GM23248 (cell line): ENCODE measurements around the gene CALML6. TPM values are rescaled to one million over a fixed set of nuclear protein-coding genes. Genes with fewer than 3 reads are reported as not detected.

Experiments
- DNase-seq: peaks from one replicate; pipeline ENCODE4 v3.0.0-alpha.2; 2015
- H2AFZ ChIP-seq: fragments of 200-600 bp; sonication (generic); 2 replicates; pipeline ENCODE4 v1.6.1; 2016; ENCODE audit warnings: antibody characterized with exemption
- H3F3A ChIP-seq: fragments of 200-600 bp; sonication (generic); 2 replicates; pipeline ENCODE4 v1.6.1; 2016; ENCODE audit warnings: mild to moderate bottlenecking, antibody characterized with exemption, mixed run types; ENCODE audit not compliant: insufficient read depth
- H3K27ac ChIP-seq: fragments of 200-600 bp; sonication (generic); 2 replicates; pipeline ENCODE4 v1.5.1; 2016; ENCODE audit warnings: mild to moderate bottlenecking
- H3K27me3 ChIP-seq: fragments of 200-600 bp; sonication (generic); replicated peaks from 2 replicates; pipeline ENCODE4 v1.6.1; 2016; ENCODE audit warnings: mild to moderate bottlenecking; ENCODE audit not compliant: insufficient read depth
- H3K36me3 ChIP-seq: fragments of 200-600 bp; sonication (generic); 2 replicates; pipeline ENCODE4 v1.6.1; 2016; ENCODE audit warnings: low read depth, mild to moderate bottlenecking
- H3K4me1 ChIP-seq: fragments of 200-600 bp; sonication (generic); 2 replicates; pipeline ENCODE4 v1.6.1; 2016; ENCODE audit warnings: mild to moderate bottlenecking; ENCODE audit not compliant: insufficient read depth
- H3K4me2 ChIP-seq: fragments of 200-600 bp; sonication (generic); one replicate; pipeline ENCODE4 v1.6.1; 2016; ENCODE audit warnings: mild to moderate bottlenecking; ENCODE audit not compliant: unreplicated experiment
- H3K4me3 ChIP-seq: fragments of 200-600 bp; sonication (generic); 2 replicates; pipeline ENCODE4 v1.5.1; 2016; ENCODE audit warnings: mild to moderate bottlenecking
- H3K79me2 ChIP-seq: fragments of 200-600 bp; sonication (generic); 2 replicates; pipeline ENCODE4 v1.6.1; 2016; ENCODE audit warnings: mild to moderate bottlenecking; ENCODE audit not compliant: insufficient read depth
- H3K9ac ChIP-seq: fragments of 200-600 bp; sonication (generic); 2 replicates; pipeline ENCODE4 v1.6.1; 2016; ENCODE audit warnings: mild to moderate bottlenecking
- H3K9me2 ChIP-seq: fragments of 200-600 bp; sonication (generic); 2 replicates; pipeline ENCODE4 v1.6.1; 2016; ENCODE audit warnings: mixed run types, mild to moderate bottlenecking, moderate library complexity; ENCODE audit not compliant: insufficient read depth
- H3K9me3 ChIP-seq: fragments of 200-600 bp; sonication (generic); one replicate; pipeline ENCODE4 v1.6.1; 2017; ENCODE audit warnings: low read depth
- H4K20me1 ChIP-seq: fragments of 200-600 bp; sonication (generic); 2 replicates; pipeline ENCODE4 v1.6.0; 2016; ENCODE audit not compliant: insufficient read depth
- EZH2 ChIP-seq: fragments of 200-600 bp; sonication (generic); IDR thresholded peaks from 2 replicates; pipeline ENCODE4 v1.6.1; 2018; ENCODE audit warnings: antibody characterized with exemption, mild to moderate bottlenecking; ENCODE audit not compliant: insufficient read depth, poor library complexity, severe bottlenecking
- EZH2phosphoT487 ChIP-seq: fragments of 200-600 bp; sonication (generic); IDR thresholded peaks from 2 replicates; pipeline ENCODE4 v1.6.1; 2018; ENCODE audit warnings: antibody characterized with exemption, moderate library complexity, mild to moderate bottlenecking, low read depth; ENCODE audit not compliant: insufficient read depth
- WGBS, 2 experiments: methylation state at CpG; one replicate each; pipeline ENCODE4 v1.1.6; 2015 to 2017; ENCODE audit warnings: low lambda C conversion rate in 2 of 2, low coverage in 1 of 2; ENCODE audit errors: missing lambda C conversion rate in 2 of 2; 5-methylcytosine and 5-hydroxymethylcytosine counted together
- in situ Hi-C: fragments of 300-500 bp; cut with MboI; formaldehyde crosslinking; loops from 2 replicates; pipeline ENCODE4 v1.15.0; 2020
- polyA plus RNA-seq: library from polyadenylated mRNA; unstranded; fragments of >200 nt; fragmentation: Nextera tagmentation; extraction: Ambion mirVana; gene quantifications from 2 replicates; pipeline ENCODE4 v1.2.1, GENCODE V29; 2016
- total RNA-seq: library from RNA; depleted of rRNA; stranded (reverse); fragments of >200 nt; shearing (Covaris generic); gene quantifications from 2 replicates; pipeline ENCODE4 v1.2.3, GENCODE V29; 2014; rRNA removed

The CALML6 gene
- total and polyA plus RNA-seq, 2 experiments from 2014 or later: 0.11 TPM; not detected in 1

DNA sequence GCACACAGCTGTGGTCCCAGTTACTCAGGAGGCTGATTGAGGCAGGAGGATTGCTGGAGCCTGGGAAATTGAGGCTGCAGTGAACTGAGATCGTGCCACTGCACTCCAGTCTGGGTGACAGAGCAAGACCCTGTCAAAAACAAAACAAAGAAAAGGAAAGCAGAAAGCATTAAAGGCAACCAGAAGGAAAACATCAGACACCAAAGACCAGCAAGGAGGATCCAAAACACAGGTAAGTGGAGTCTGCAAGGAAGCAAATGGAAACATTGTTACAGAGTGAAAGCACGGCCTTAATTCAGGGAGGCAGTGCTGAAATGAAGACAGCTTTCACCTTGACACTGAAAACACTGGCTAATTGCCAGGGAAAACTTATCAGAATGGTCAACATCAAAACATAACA, 47.7 kb downstream of the CALML6 start:
- H3F3A ChIP-seq: no peaks in the 10 kb centered on the region
- H4K20me1 ChIP-seq: no peaks in the 10 kb centered on the region
- peaks cover 35% of the 10 kb centered on the region for H3K27me3 ChIP-seq
- no peaks in the 10 kb centered on the region for H3K4me1 ChIP-seq
- H3K79me2 ChIP-seq: no peaks in the 10 kb centered on the region
- H3K36me3 ChIP-seq: no peaks in the 10 kb centered on the region
- no peak for TF ChIP-seq EZH2
- no peak for TF ChIP-seq EZH2phosphoT487
- no peaks in the 10 kb centered on the region for H3K9me2 ChIP-seq
- no peak for DNase-seq
- H3K27ac ChIP-seq: no peak overlapping the region
- H3K4me2 ChIP-seq: no peak overlapping the region
- no peaks in the 10 kb centered on the region for H3K9me3 ChIP-seq
- H3K9ac ChIP-seq: no peak overlapping the region
- H3K4me3 ChIP-seq: no peak overlapping the region
- 23 to 32% methylated on average over 2 of the region's 2 CpGs for WGBS, 2 experiments
- in situ Hi-C loops: no loop called here
- no peak overlapping the region for H2AFZ ChIP-seq

DNA sequence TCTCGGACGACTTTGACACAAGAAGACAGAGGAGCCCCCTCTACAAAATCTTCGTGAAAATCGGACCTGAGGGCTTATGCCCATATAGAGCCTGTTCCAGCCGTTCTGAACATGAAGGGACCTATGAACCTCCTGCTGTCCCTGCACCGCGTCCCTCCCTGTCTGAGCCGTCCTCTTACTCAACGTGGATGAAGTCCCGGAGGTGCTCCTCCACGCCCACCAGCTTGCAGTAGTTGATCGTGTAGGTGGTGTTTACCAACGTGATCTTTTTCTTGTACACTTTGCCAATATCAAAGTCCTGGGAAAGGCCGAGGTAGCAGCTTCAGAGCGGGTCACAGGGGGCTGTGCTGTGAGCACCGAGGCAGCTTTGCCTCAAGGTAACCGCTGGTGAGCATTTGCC, 48.5 kb downstream of the CALML6 start:
- Histone ChIP-seq H2AFZ (no peak overlapping the region), H3K4me3 (no peak overlapping the region), H3K27ac (no peak overlapping the region), H3K4me1 (no peaks in the 10 kb centered on the region), H3K79me2 (no peaks in the 10 kb centered on the region), H3K27me3 (peaks cover 35% of the 10 kb centered on the region), H3K36me3 (no peaks in the 10 kb centered on the region), H3K9me3 (no peaks in the 10 kb centered on the region), H3K9ac (no peak overlapping the region), H3F3A (no peaks in the 10 kb centered on the region), H4K20me1 (no peaks in the 10 kb centered on the region), H3K4me2 (no peak overlapping the region), H3K9me2 (no peaks in the 10 kb centered on the region)
- in situ Hi-C loops: no loop called here
- no peak for DNase-seq
- 70 to 71% methylated on average over 17 of the region's 17 CpGs for WGBS, 2 experiments
- TF ChIP-seq EZH2phosphoT487 (no peak), EZH2 (no peak)

DNA sequence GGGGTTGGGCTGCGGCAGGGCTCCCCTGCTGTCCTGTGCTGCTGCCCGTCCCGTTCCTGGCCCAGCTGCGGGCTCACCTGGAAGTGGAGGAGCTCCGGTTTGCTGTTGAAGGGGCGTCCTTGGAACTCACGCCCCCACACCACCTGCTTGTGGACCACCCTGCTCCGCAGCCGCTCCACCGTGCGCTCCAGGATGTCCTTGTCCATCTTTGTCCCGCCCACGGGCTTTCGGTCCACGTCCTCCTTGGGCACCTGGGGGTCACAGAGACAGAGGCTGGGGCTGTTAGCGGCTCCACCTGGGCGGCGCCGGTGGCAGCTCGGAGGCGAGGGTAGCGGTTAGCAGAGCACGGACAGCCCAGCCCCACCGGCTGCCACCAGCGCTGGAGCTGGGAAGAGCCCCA, 49.8 kb downstream of the CALML6 start:
- Histone ChIP-seq H3K9me3 (no peaks in the 10 kb centered on the region), H2AFZ (no peak overlapping the region), H4K20me1 (no peaks in the 10 kb centered on the region), H3K4me2 (no peak overlapping the region), H3K79me2 (no peaks in the 10 kb centered on the region), H3K27ac (no peak overlapping the region), H3K9me2 (no peaks in the 10 kb centered on the region), H3K4me3 (no peak overlapping the region), H3F3A (no peaks in the 10 kb centered on the region), H3K9ac (no peak overlapping the region), H3K36me3 (no peaks in the 10 kb centered on the region), H3K4me1 (no peaks in the 10 kb centered on the region), H3K27me3 (peaks cover 35% of the 10 kb centered on the region)
- in situ Hi-C loops: no loop called here
- WGBS, 2 experiments: 79 to 80% methylated on average over 23 to 25 of the region's 25 CpGs
- no peak for DNase-seq
- TF ChIP-seq EZH2phosphoT487: no peak

DNA sequence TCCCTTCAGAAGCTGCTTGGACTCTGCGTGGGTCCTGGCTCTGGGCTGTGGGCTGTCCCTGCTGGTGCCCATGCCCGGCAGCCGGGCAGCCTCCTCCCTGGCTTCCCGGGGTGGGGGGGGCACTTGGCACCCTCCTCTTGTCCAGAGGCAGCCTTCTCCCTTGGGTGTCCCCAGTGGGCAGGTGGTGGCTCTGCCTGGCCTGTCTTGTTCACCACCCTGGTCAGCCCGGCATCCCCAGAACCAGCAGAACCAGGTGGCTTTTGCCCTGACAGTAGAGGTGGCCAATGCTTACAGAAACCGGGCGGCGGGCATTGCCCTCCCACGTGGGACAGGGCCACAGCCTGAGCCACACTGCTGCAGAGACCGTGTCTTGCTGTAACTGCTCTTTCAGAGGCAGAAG, 50.5 kb downstream of the CALML6 start:
- H3K4me3 ChIP-seq: no peak overlapping the region
- no peaks in the 10 kb centered on the region for H3K79me2 ChIP-seq
- peaks cover 34% of the 10 kb centered on the region for H3K27me3 ChIP-seq
- no peak overlapping the region for H3K27ac ChIP-seq
- H3K9me2 ChIP-seq: no peaks in the 10 kb centered on the region
- no peak overlapping the region for H3K4me2 ChIP-seq
- in situ Hi-C loops: no loop called here
- no peaks in the 10 kb centered on the region for H3K36me3 ChIP-seq
- H3K4me1 ChIP-seq: no peaks in the 10 kb centered on the region
- H4K20me1 ChIP-seq: no peaks in the 10 kb centered on the region
- WGBS, 2 experiments: 41 to 52% methylated on average over 8 to 10 of the region's 10 CpGs
- H3K9ac ChIP-seq: no peak overlapping the region
- H3F3A ChIP-seq: no peaks in the 10 kb centered on the region
- H2AFZ ChIP-seq: no peak overlapping the region
- DNase-seq: no peak
- no peaks in the 10 kb centered on the region for H3K9me3 ChIP-seq
- TF ChIP-seq EZH2 (no peak), EZH2phosphoT487 (no peak)

DNA sequence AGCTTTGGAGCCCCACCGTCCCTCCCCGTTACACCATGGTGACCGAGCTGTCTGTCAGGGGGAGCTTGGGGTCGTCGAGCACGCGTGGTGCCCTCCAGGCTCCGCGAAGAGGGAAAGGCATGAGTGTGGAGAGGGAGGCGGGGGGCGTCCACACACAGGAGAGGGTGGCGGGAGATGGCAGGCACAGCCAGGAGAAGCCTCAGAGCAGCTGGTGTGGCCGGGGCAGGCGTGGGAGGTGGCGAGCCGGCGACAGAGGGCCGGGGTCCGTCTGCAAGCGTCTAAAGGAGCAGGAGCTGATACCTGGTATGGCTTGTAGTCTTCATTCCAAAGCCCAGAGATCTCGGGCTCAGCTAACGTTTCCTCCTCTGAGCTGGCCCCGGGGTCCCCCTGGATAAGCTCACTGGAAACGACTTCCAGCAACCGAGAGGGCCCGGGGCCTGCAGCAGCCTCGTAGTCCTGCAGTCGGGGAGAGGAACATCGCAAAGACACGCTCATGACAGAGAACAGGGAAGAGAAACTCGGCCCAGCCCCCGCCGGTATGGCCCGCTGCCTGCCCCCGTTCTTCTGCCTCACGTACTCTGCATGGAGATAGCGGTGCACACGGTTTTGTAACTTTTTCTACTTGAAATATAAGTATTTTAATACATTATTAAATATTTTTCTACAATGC, 51.1 kb downstream of the CALML6 start:
- Histone ChIP-seq H3K9me2 (no peaks in the 10 kb centered on the region), H3K9me3 (no peaks in the 10 kb centered on the region), H3K4me1 (no peaks in the 10 kb centered on the region), H3K4me2 (no peak overlapping the region), H3K27me3 (peaks cover 27% of the 10 kb centered on the region), H3K36me3 (no peaks in the 10 kb centered on the region), H4K20me1 (no peaks in the 10 kb centered on the region), H3F3A (no peaks in the 10 kb centered on the region), H3K4me3 (no peak overlapping the region), H3K27ac (no peak overlapping the region), H2AFZ (no peak overlapping the region), H3K9ac (no peak overlapping the region), H3K79me2 (no peaks in the 10 kb centered on the region)
- DNase-seq: no peak
- 34 to 40% methylated on average over 36 to 38 of the region's 38 CpGs for WGBS, 2 experiments
- in situ Hi-C loops: no loop called here
- TF ChIP-seq EZH2 (no peak), EZH2phosphoT487 (no peak)

Other genes with a start within 250 kb of the CALML6 start
- gene SLC35E2B, start 222.5 kb upstream of the CALML6 start, total RNA-seq: 32.5 and 38.3 TPM in 2 replicates
- 22.2 and 23.4 TPM in 2 replicates for gene SLC35E2B, start 222.5 kb upstream of the CALML6 start, polyA plus RNA-seq
- gene CDK11A, start 190.9 kb upstream of the CALML6 start, total RNA-seq: 5.1 and 14.4 TPM in 2 replicates
- 18.9 and 20.0 TPM in 2 replicates for gene CDK11A, start 190.9 kb upstream of the CALML6 start, polyA plus RNA-seq
- 43.0 and 45.4 TPM in 2 replicates for gene NADK, start 136.8 kb upstream of the CALML6 start, total RNA-seq
- 43.1 and 43.9 TPM in 2 replicates for gene NADK, start 136.8 kb upstream of the CALML6 start, polyA plus RNA-seq
- gene GNB1, start 24.2 kb upstream of the CALML6 start, total RNA-seq: 87.6 and 97.7 TPM in 2 replicates
- 92.0 and 148 TPM in 2 replicates for gene GNB1, start 24.2 kb upstream of the CALML6 start, polyA plus RNA-seq
- not detected in 2 replicates for gene TMEM52, start 4.0 kb downstream of the CALML6 start, total RNA-seq
- gene TMEM52, start 4.0 kb downstream of the CALML6 start, polyA plus RNA-seq: 0.28 and 0.40 TPM in 2 replicates
- not detected in 2 replicates for gene CFAP74, start 88.5 kb downstream of the CALML6 start, total RNA-seq
- gene CFAP74, start 88.5 kb downstream of the CALML6 start, polyA plus RNA-seq: not detected in 2 replicates
- not detected in 2 replicates for gene GABRD, start 104.1 kb downstream of the CALML6 start, total RNA-seq
- not detected in 2 replicates for gene GABRD, start 104.1 kb downstream of the CALML6 start, polyA plus RNA-seq
- gene PRKCZ, start 135.2 kb downstream of the CALML6 start, total RNA-seq: 0.63 and 1.4 TPM in 2 replicates
- gene PRKCZ, start 135.2 kb downstream of the CALML6 start, polyA plus RNA-seq: 2.8 and 3.4 TPM in 2 replicates